ENCODE measurements around the gene EPB41. TPM values are rescaled to one million over a fixed set of nuclear protein-coding genes. Genes with fewer than 3 reads are reported as not detected.

The EPB41 gene
- total RNA-seq, 2 donors from 2014 or later, result 39.4 to 54.4 TPM

DNA sequence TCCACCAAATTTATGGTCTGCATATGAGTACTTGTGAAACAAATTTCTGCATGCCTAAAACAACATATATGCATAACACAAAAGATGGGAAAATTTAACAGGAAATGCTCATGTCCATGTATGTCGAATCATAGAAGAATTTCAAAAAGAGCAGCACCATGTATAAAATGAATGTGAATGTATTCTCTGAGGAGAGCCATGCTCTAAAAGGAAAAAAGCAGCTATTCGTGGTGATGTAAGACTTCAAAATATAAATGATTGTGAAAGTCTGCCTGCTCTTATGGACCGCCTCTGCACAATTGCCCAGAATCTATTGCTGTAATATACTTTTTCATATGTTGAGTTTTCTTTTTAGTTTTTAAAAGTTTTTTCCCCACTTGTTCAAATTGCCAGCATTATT is 66.8 kb downstream of the EPB41 start:
- intact Hi-C loops (cut with DNase I), result loop anchor here (5.0 kb wide), 1 partner anchor 94 kb away; no protein-coding TSS in a partner anchor
- no peak for TF ChIP-seq POLR2A (IDR thresholded peaks at IDR 0.05)
- no peak for TF ChIP-seq POLR2AphosphoS5 (IDR thresholded peaks at IDR 0.05)
- TF ChIP-seq, protein P1, sequence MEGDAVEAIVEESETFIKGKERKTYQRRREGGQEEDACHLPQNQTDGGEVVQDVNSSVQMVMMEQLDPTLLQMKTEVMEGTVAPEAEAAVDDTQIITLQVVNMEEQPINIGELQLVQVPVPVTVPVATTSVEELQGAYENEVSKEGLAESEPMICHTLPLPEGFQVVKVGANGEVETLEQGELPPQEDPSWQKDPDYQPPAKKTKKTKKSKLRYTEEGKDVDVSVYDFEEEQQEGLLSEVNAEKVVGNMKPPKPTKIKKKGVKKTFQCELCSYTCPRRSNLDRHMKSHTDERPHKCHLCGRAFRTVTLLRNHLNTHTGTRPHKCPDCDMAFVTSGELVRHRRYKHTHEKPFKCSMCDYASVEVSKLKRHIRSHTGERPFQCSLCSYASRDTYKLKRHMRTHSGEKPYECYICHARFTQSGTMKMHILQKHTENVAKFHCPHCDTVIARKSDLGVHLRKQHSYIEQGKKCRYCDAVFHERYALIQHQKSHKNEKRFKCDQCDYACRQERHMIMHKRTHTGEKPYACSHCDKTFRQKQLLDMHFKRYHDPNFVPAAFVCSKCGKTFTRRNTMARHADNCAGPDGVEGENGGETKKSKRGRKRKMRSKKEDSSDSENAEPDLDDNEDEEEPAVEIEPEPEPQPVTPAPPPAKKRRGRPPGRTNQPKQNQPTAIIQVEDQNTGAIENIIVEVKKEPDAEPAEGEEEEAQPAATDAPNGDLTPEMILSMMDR (IDR thresholded peaks at IDR 0.05), result no peak
- 86% methylated on average over 3 of the region's 3 CpGs for WGBS
- Histone ChIP-seq H3K36me3 (no peaks in the 10 kb centered on the region), H3K27me3 (replicated peaks; ENCODE audit: insufficient read depth) (no peaks in the 10 kb centered on the region), H3K4me3 (no peak overlapping the region), H3K9me3 (no peaks in the 10 kb centered on the region), H3K4me1 (replicated peaks) (no peaks in the 10 kb centered on the region), H3K27ac (no peak overlapping the region)
- DNase-seq (ENCODE audit: low spot score), result no peak

DNA sequence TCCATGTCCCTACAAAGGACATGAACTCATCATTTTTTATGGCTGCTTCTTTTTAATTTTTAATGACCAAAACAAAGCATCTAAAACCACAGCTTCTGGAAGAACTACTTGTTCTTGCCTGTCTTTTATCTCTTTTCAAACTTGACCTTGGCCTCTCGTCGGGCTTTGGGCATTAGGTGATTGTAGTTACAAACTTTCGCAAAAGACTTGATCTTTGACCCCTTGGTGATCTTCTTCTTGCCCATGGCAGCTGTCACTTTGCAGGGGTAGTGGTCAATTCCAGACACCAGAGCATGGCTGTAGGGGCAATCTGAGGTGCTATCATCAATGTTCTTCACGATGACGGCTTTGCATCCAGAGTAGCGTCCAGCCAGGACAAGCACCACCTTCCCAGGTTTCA is 67.8 kb downstream of the EPB41 start:
- intact Hi-C loops (cut with DNase I), result loop anchor here (2.0 to 5.0 kb wide), 2 partner anchors 67 to 95 kb away; partner anchors contain the start of gene EPB41
- 85% methylated on average over 6 of the region's 6 CpGs for WGBS
- no peak overlapping the region for H3K4me3 ChIP-seq
- H3K27me3 ChIP-seq (replicated peaks; ENCODE audit: insufficient read depth), result no peaks in the 10 kb centered on the region
- no peaks in the 10 kb centered on the region for H3K9me3 ChIP-seq
- H3K4me1 ChIP-seq (replicated peaks), result no peaks in the 10 kb centered on the region
- H3K36me3 ChIP-seq, result no peaks in the 10 kb centered on the region
- TF ChIP-seq POLR2A (IDR thresholded peaks at IDR 0.05) (no peak), POLR2AphosphoS5 (IDR thresholded peaks at IDR 0.05) (no peak)
- TF ChIP-seq, protein P1 (IDR thresholded peaks at IDR 0.05), result no peak
- no peak overlapping the region for H3K27ac ChIP-seq
- DNase-seq (ENCODE audit: low spot score), result no peak

DNA sequence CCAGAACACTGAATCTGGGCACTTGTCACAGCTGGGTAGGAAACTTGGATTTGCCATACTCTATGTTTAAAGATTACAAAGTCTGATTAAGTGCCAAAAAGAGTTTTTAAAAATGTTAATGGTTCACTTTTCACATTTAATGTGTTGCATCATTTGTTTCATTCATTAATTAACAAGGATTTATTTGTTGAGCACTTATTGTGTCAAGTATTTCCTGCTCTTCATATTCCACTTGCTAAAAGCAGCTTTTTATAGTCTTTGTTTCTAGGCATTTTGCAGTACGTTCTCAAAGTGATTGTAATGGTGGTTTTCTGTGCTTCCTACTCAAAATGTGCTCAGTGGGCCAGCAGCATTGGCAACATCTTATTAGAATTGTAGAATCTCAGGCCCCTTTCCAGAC is 68.7 kb downstream of the EPB41 start:
- Histone ChIP-seq H3K36me3 (no peaks in the 10 kb centered on the region), H3K4me3 (no peak overlapping the region), H3K27me3 (replicated peaks; ENCODE audit: insufficient read depth) (no peaks in the 10 kb centered on the region), H3K27ac (no peak overlapping the region), H3K9me3 (no peaks in the 10 kb centered on the region), H3K4me1 (replicated peaks) (no peaks in the 10 kb centered on the region)
- no peak for DNase-seq (ENCODE audit: low spot score)
- intact Hi-C loops (cut with DNase I), result loop anchor here (2.0 to 5.0 kb wide), 2 partner anchors 68 to 96 kb away; partner anchors contain the start of gene EPB41
- 97% methylated on average over 1 of the region's 1 CpG for WGBS
- TF ChIP-seq, protein P1 (IDR thresholded peaks at IDR 0.05), result no peak
- no peak for TF ChIP-seq POLR2A (IDR thresholded peaks at IDR 0.05)
- no peak for TF ChIP-seq POLR2AphosphoS5 (IDR thresholded peaks at IDR 0.05)

DNA sequence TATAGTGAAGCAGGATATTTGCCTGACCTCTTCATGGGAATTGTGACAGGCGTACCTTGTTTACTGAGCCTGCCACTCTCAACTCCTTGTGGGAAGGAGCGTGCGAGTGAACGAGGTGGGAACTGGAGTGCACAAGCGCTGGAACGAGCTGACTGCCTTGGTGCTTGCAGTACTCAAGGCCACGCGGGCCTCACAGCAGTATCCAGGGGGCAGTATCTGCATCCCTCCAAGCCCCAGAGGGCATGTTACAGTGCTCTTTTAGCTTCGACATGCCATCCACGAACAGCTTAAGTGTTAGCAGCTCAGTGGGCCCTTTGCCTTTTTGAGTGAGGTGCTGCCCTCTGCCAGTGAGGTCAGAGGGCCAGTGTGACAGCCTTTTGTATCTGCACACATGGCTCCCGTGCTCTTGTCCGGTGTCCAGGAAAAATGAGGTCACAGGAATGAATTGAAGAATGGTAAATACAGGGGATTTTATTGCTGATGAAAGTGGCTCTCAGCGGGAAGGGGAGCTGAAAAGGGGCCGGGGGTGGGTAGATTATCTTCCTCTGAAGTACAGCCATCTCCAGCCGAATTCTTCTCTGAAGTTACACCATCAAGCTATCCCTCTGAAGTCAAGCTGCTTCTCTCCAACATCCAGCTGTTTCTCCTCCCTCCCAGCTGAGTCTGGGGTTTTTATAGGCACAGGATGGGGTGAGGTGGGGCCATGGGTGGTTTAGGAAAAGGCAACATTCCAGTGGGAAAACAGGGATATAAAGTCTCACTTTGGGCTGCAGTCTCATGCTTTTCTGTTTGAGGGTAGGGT is 69.3 kb downstream of the EPB41 start:
- intact Hi-C loops (cut with DNase I), result loop anchor here (2.0 to 5.0 kb wide), 2 partner anchors 69 to 96 kb away; partner anchors contain the start of gene EPB41
- Histone ChIP-seq H3K4me1 (replicated peaks) (no peaks in the 10 kb centered on the region), H3K27ac (no peak overlapping the region), H3K9me3 (no peaks in the 10 kb centered on the region), H3K27me3 (replicated peaks; ENCODE audit: insufficient read depth) (no peaks in the 10 kb centered on the region), H3K4me3 (no peak overlapping the region), H3K36me3 (no peaks in the 10 kb centered on the region)
- DNase-seq (ENCODE audit: low spot score), result no peak
- 85% methylated on average over 15 of the region's 15 CpGs for WGBS
- no peak for TF ChIP-seq POLR2AphosphoS5 (IDR thresholded peaks at IDR 0.05)
- TF ChIP-seq, protein P1 (IDR thresholded peaks at IDR 0.05), result peak in 1 of 4 experiments; percentile 10

DNA sequence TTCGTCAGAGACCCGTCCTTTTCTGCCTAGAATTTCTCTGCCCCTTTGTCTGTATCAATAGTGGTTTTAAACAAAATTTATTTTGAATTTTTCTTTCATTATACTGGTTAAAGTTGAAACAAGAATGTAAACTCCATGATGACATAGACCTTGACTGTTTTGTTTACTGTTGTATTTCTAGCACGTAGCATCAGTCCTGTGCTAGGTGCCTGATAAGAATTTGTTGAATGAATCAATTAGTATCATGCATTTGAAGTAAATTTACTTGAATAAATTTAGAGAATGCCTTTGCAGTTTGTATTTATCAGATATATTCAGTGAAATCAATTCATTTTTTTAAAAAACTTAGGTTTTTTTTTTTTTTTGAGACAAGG is 69.9 kb downstream of the EPB41 start:
- TF ChIP-seq, protein P1 (IDR thresholded peaks at IDR 0.05), result no peak
- TF ChIP-seq POLR2A (IDR thresholded peaks at IDR 0.05) (no peak), POLR2AphosphoS5 (IDR thresholded peaks at IDR 0.05) (no peak)
- no peaks in the 10 kb centered on the region for H3K36me3 ChIP-seq
- no peak for DNase-seq (ENCODE audit: low spot score)
- H3K27me3 ChIP-seq (replicated peaks; ENCODE audit: insufficient read depth), result no peaks in the 10 kb centered on the region
- no peak overlapping the region for H3K27ac ChIP-seq
- no peaks in the 10 kb centered on the region for H3K4me1 ChIP-seq (replicated peaks)
- no peaks in the 10 kb centered on the region for H3K9me3 ChIP-seq
- no peak overlapping the region for H3K4me3 ChIP-seq
- 96% methylated on average over 3 of the region's 3 CpGs for WGBS
- intact Hi-C loops (cut with DNase I), result loop anchor here (5.0 kb wide), 1 partner anchor 97 kb away; no protein-coding TSS in a partner anchor

Data from prostate gland (tissue), 2 donors.